Measurements from ENCODE around the gene WDR38.

The WDR38 gene

GRCh38 chr9:124886461-124886860 is 33.2 kb downstream of the WDR38 start:
- DNase-seq: no peak

DNA sequence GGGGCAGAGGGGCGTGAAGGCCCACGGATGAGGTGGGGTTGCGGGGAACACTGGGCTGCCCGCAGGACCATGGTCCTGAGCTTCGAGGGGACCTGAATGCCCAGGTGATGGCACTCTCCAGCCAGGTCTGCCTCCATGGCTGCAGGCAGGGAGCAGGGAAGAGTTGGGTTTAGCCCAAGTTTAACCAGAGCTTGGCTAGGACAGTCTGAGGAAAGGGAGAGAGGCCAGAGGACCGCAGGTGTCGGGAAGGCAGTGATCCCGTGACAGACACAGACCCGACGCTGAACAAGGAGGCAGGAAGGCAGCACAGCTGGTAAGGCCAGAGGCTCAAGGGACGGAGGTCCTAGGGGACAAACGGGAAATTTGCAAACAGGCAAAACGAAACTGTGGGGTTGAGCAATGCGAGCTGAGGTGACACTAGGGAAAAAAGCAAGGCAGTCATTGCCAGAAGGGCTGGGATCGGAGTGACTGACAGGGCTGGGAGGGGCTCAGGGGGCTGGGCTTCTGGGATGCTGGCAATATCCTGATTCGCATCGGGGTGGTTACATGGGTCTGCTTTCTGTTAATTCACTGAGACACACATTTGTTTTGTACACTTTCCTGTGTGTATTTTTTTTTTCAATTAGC is 33.7 kb downstream of the WDR38 start:
- no peak for DNase-seq

GRCh38 chr9:124887832-124888231 is 34.6 kb downstream of the WDR38 start:
- no peak for DNase-seq

- DNase-seq: no peak
Observed at GRCh38 chr9:124889006-124889405, 35.7 kb downstream of the WDR38 start.

- DNase-seq: no peak
Observed at GRCh38 chr9:124890179-124890578, 36.9 kb downstream of the WDR38 start.

DNA sequence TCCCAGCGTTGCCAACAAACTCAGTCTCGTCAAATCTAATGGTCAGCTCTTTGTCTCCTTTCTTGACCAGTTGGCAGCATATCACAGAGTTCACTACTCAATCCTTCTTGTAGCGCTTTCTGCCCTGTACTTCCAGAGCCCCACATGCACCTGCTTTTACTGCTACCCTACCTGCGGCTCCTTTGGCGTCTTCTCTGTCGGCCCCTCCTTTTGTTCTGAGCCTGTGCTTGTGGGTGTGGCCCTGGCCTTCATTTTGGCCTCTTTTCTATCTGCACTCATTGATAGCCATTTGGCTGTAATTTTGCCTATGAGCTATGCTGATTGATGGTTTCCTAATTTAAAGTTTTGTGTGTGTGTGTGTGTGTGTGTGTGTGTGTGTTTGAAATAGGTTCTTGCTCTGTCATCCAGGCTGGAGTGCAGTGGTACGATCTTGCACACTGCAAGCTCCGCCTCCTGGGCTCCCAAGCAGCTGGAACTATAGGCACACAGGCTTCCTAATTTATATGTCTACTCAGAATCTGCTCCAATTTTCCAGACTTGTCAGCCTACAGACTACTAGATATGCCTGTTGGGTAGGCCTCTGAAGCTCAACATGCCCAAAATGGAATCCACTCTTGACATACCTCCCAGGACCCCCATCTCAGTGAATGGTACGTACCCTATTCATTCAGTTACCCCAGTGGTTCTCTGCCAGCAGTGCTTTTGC is 40.9 kb downstream of the WDR38 start:
- no peak for DNase-seq

- peak in 1 of 2 experiments; percentile 27 for DNase-seq
Observed at GRCh38 chr9:124894741-124895170, 41.5 kb downstream of the WDR38 start.

- no peak for DNase-seq
Observed at GRCh38 chr9:124897570-124898460, 44.6 kb downstream of the WDR38 start.

- no peak for DNase-seq
Observed at GRCh38 chr9:124899845-124900244, 46.6 kb downstream of the WDR38 start.

DNA sequence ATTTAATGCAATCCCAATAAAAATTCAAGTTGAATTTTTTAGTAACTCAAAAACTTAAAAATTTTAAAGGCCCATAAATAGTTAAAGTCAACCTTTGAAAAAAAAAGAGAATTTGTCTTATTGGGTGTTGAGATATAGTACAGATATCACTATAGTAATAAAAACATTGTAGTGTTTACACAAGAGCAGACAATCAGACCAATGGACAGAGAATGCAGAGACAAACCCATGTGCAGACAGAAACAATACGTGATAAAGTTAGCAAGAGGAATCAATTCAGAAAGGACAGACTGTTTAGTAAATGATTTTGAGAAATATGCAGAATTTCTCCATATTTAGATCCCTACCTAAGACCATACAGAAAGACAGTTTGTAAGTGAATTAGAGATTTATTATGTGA is 53.7 kb downstream of the WDR38 start:
- DNase-seq: no peak
